Fibroblast of skin of back (primary cell): ENCODE results near the gene GLT8D2.
A peak's percentile ranks its signal among the peaks of the same experiment; 100 is the strongest.

Experiments
- DNase-seq: peaks from one replicate; pipeline ENCODE4 v3.0.0-alpha.2; 2013

GLT8D2 gene

GRCh38 chr12:103997286-103997900 is 52.6 kb downstream of the GLT8D2 start:
- no peak for DNase-seq

GRCh38 chr12:103996595-103996994 is 53.4 kb downstream of the GLT8D2 start:
- no peak for DNase-seq

GRCh38 chr12:103994235-103994634 is 55.8 kb downstream of the GLT8D2 start:
- no peak for DNase-seq

GRCh38 chr12:103986829-103987228 is 63.2 kb downstream of the GLT8D2 start:
- peak; percentile 71 for DNase-seq

GRCh38 chr12:103978384-103978982 is 71.5 kb downstream of the GLT8D2 start:
- no peak for DNase-seq

GRCh38 chr12:103975368-103975767 is 74.6 kb downstream of the GLT8D2 start:
- no peak for DNase-seq

- no peak for DNase-seq
These were observed 76.1 kb downstream of the GLT8D2 start for GRCh38 chr12:103973909-103974308.

GRCh38 chr12:103969391-103969790 is 80.6 kb downstream of the GLT8D2 start:
- peak; percentile 54 for DNase-seq

- peak; percentile 55 for DNase-seq
These were observed 83.3 kb downstream of the GLT8D2 start for GRCh38 chr12:103966736-103967135.

- DNase-seq, result peak; percentile 99
These were observed 84.1 kb downstream of the GLT8D2 start, which contains the start of gene TDG for GRCh38 chr12:103965590-103966504. TSS of gene TDG (plus strand) at chr12:103965872. CDS start at chr12:103966038, 166 bp downstream.

- no peak for DNase-seq
These were observed 84.8 kb downstream of the GLT8D2 start for GRCh38 chr12:103965255-103965589.

GRCh38 chr12:103964805-103965204 is 85.2 kb downstream of the GLT8D2 start:
- no peak for DNase-seq

GRCh38 chr12:103962493-103962892 is 87.5 kb downstream of the GLT8D2 start:
- DNase-seq, result no peak

GRCh38 chr12:103960616-103961227 is 89.3 kb downstream of the GLT8D2 start:
- DNase-seq, result no peak

- no peak for DNase-seq
These were observed 91.4 kb downstream of the GLT8D2 start for GRCh38 chr12:103958621-103959020.

- DNase-seq, result no peak
These were observed 92.1 kb downstream of the GLT8D2 start for GRCh38 chr12:103957865-103958388.

GRCh38 chr12:103956509-103957027 is 93.4 kb downstream of the GLT8D2 start:
- DNase-seq, result no peak

GRCh38 chr12:103955811-103956508 is 94.0 kb downstream of the GLT8D2 start:
- peak; percentile 31 for DNase-seq

- DNase-seq, result no peak
These were observed 97.5 kb downstream of the GLT8D2 start for GRCh38 chr12:103952497-103952896.

- no peak for DNase-seq
These were observed 101.1 kb downstream of the GLT8D2 start for GRCh38 chr12:103948746-103949406.

- no peak for DNase-seq
These were observed 102.0 kb downstream of the GLT8D2 start for GRCh38 chr12:103947871-103948555.
